ENCODE measurements around the gene RILPL1.
"Not testable (repeated sequence)": the region's sequence is repeated elsewhere in the genome, so short reads cannot be mapped to it uniquely, and the experiment has no call there.

The RILPL1 gene

DNA sequence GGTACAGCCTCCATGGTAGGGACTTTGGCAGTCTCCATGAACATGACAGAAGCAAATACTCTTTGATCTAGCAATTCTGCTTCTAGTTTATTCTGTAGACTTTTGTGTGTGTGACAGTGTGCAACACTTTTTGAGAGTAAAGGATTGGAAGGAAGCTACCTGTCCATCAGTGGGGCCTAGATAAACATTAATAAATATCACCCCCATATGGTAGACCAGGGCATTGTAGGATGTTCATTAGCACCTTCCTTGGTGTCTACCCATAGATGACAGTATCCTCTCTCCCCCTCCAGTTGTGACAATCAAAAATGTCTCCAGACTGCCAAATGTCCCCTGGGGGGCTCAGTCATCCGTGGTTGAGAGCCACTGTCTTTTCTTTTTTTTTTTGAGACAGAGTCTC is 64.7 kb downstream of the RILPL1 start:
- TF ChIP-seq, protein P1, sequence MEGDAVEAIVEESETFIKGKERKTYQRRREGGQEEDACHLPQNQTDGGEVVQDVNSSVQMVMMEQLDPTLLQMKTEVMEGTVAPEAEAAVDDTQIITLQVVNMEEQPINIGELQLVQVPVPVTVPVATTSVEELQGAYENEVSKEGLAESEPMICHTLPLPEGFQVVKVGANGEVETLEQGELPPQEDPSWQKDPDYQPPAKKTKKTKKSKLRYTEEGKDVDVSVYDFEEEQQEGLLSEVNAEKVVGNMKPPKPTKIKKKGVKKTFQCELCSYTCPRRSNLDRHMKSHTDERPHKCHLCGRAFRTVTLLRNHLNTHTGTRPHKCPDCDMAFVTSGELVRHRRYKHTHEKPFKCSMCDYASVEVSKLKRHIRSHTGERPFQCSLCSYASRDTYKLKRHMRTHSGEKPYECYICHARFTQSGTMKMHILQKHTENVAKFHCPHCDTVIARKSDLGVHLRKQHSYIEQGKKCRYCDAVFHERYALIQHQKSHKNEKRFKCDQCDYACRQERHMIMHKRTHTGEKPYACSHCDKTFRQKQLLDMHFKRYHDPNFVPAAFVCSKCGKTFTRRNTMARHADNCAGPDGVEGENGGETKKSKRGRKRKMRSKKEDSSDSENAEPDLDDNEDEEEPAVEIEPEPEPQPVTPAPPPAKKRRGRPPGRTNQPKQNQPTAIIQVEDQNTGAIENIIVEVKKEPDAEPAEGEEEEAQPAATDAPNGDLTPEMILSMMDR (conservative IDR thresholded peaks at IDR 0.05), result no peak
- H3K27ac ChIP-seq, result no peak overlapping the region

DNA sequence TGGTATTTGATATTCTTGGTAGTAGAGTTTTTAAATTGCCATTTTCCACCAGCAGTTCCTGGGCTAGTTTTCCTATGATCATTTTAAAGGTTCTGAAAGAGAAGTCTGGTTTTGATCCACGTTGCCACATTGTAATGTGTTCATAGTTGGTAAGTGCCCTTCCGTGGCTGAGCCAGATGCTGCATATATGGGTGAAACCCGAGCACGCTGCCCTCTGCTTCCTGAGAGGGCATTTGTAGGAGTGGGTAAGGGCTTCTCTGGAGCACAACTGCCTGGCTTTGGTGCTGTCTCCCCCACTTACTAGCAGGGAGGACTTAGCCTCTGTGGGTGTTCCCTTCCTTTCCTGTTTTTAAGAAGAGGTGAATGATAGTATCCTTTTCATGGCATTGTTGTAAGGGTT is 68.4 kb downstream of the RILPL1 start:
- no peak overlapping the region for H3K27ac ChIP-seq
- TF ChIP-seq, protein P1 (conservative IDR thresholded peaks at IDR 0.05), result no peak

DNA sequence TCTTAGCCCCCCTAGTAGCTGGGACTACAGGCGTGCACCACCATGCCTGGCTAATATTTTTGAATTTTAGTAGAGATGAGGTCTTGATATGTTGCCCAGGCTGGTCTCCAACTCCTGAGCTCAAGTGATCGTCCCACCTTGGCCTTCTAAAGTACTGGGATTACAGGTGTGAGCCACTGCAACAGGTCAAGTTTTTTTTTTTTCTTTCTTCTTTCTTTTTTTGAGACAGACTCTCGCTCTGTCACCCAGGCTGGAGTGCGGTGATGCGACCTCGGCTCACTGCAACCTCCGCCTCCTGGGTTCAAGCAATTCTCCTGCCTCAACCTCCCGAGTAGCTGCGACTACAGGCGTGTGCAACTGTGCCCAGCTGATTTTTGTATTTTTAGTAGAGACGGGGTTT is 70.3 kb downstream of the RILPL1 start:
- not testable (repeated sequence) for H3K27ac ChIP-seq

DNA sequence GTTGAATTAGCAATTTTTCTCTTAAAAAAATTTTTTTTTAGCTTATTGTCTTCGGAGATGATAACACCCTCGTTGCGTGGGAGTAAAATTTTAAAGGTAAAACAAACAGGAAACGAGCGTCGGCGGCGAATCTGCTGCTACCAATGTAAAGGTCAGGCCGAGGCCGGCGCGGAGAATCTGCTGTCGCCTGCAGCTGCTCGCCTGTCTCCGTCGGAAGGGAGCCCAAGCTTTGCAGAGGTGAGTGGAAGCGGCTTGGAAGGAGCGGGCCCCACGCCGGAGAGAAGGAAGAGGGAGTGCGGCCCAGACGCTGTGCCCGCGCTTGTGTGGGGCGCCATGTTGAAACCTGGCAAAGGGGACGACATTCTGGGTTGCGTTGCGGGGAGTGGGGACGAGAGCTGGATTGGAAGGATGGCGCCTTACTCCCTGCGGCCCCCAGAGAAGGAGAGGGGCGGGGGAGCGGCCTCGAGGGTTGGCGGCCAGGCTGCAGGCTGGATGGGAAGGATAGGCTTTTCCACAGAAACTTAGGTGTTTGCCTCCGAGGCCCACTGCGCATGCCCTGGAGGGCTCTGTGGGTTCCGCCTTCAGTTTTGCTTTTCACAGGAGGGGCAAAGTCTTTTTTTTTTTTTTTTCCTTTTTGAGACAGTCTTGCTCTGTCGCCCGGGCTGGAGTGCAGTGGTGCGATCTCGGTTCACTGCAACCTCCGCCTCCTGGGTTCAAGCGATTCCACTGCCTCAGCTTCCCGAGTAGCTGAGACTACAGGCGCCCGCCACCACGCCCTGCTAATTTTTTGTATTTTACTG is 75.3 kb downstream of the RILPL1 start, which contains the start of gene SNRNP35:
Gene SNRNP35, plus strand, starts transcription at position 160 of the 800 bp plus-strand sequence. CDS start 7,402 bp downstream, outside the sequence.
- TF ChIP-seq, protein P1 (conservative IDR thresholded peaks at IDR 0.05), result no peak
- peak within 1 kb of the TSS; percentile 100 for H3K27ac ChIP-seq

- TF ChIP-seq, protein P1 (conservative IDR thresholded peaks at IDR 0.05), result no peak
- H3K27ac ChIP-seq, result no peak overlapping the region
Observed at GRCh38 chr12:123453165-123453564, 80.4 kb downstream of the RILPL1 start.

DNA sequence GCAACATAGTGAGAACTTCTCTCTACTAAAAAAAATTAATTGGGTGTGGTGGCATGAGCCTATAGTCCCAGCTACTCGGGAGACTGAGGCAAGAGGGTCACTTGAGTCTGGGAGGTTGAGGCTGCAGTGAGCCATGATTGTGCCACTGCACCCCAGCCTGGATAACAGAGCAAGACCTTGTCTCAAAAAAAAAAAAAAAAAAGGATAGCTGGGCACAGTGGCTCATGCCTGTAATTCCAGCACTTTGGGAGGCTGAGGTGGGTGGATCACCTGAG is 81.3 kb downstream of the RILPL1 start:
- H3K27ac ChIP-seq, result not testable (repeated sequence)

GRCh38 chr12:123450636-123451035 is 82.9 kb downstream of the RILPL1 start:
- TF ChIP-seq, protein P1 (conservative IDR thresholded peaks at IDR 0.05), result no peak
- H3K27ac ChIP-seq, result no peak overlapping the region

- H3K27ac ChIP-seq, result no peak overlapping the region
- TF ChIP-seq, protein P1 (conservative IDR thresholded peaks at IDR 0.05), result no peak
Observed at GRCh38 chr12:123449856-123450255, 83.7 kb downstream of the RILPL1 start.

All from VCaP (cell line).